SK-N-SH (cell line): ENCODE measurements around the gene ANO3. TPM values are rescaled to one million over a fixed set of nuclear protein-coding genes. Genes with fewer than 3 reads are reported as not detected.

Experiments
- CTCF ChIA-PET: fragments of 300-600, 350-600 bp; formaldehyde crosslinking; extraction: SDS; loops from one replicate; lab custom pipeline; 2021; lab: Yijun Ruan, JAX
- POLR2A ChIA-PET: fragments of 350-600 bp; sonication (Branson Sonifier 250); formaldehyde crosslinking; extraction: SDS; loops from one replicate; lab custom pipeline; 2020; ENCODE audit warnings: antibody characterized with exemption, inconsistent platforms; lab: Yijun Ruan, JAX
- DNase-seq: peaks from one replicate; pipeline ENCODE4 v3.0.0; 2012
- H2AFZ ChIP-seq: fragments of 200-600 bp; sonication (generic); 2 replicates; pipeline ENCODE4 v1.8.1; 2016; ENCODE audit warnings: antibody characterized with exemption, mild to moderate bottlenecking, low read depth
- H3F3A ChIP-seq: fragments of 200-600 bp; sonication (generic); replicated peaks from 2 replicates; pipeline ENCODE3; 2016; ENCODE audit warnings: antibody characterized with exemption, mild to moderate bottlenecking; ENCODE audit not compliant: insufficient read depth
- H3K27ac ChIP-seq, 2 experiments: fragments of 200-500 bp in 1 of 2; fragments of 200-600 bp in 1 of 2; sonication (Bioruptor generic) in 1 of 2; sonication (generic), shearing (Covaris generic) in 1 of 2; 2 replicates each; pipeline versions ENCODE4 v1.5.1 to v1.6.1; 2014 to 2016; ENCODE audit warnings: low read depth in 2 of 2, inconsistent platforms in 1 of 2, low read length in 1 of 2, mild to moderate bottlenecking in 1 of 2, mixed read lengths in 1 of 2
- H3K27me3 ChIP-seq: fragments of 200-600 bp; sonication (generic), shearing (Covaris generic); 2 replicates; pipeline ENCODE4 v1.6.1; 2016; ENCODE audit warnings: mixed run types; ENCODE audit not compliant: insufficient read depth
- H3K36me3 ChIP-seq, 2 experiments: fragments of 200-500 bp in 1 of 2; fragments of 200-600 bp in 1 of 2; sonication (Bioruptor generic) in 1 of 2; sonication (generic) in 1 of 2; replicated peaks in 1 of 2; 2 replicates each; pipeline versions ENCODE3 to v1.5.1; 2014 to 2016; ENCODE audit warnings: low read length in 1 of 2, mild to moderate bottlenecking in 1 of 2; ENCODE audit not compliant: insufficient read depth in 2 of 2, control insufficient read depth in 1 of 2
- H3K4me1 ChIP-seq, 2 experiments: fragments of 200-500 bp in 1 of 2; fragments of 200-600 bp in 1 of 2; sonication (Bioruptor generic) in 1 of 2; sonication (generic), shearing (Covaris generic) in 1 of 2; 2 replicates each; pipeline versions ENCODE4 v1.5.1 to v1.6.1; 2014 to 2016; ENCODE audit warnings: low read depth in 1 of 2, low read length in 1 of 2, mixed run types in 1 of 2; ENCODE audit not compliant: insufficient read depth in 2 of 2, control insufficient read depth in 1 of 2
- H3K4me2 ChIP-seq: fragments of 200-600 bp; sonication (generic), shearing (Covaris generic); 2 replicates; pipeline ENCODE4 v1.6.1; 2017; ENCODE audit warnings: mixed run types
- H3K4me3 ChIP-seq, 2 experiments: fragments of 200-500 bp in 1 of 2; fragments of 200-600 bp in 1 of 2; sonication (Bioruptor generic) in 1 of 2; sonication (generic), shearing (Covaris generic) in 1 of 2; 2 replicates each; pipeline versions ENCODE4 v1.5.1 to v1.8.1; 2014 to 2016; ENCODE audit warnings: low read depth in 2 of 2, inconsistent platforms in 1 of 2, low read length in 1 of 2, mild to moderate bottlenecking in 1 of 2, mixed read lengths in 1 of 2, moderate library complexity in 1 of 2
- H3K79me2 ChIP-seq: fragments of 200-600 bp; sonication (generic); 2 replicates; pipeline ENCODE4 v1.8.1; 2017; ENCODE audit warnings: mild to moderate bottlenecking; ENCODE audit not compliant: insufficient read depth
- H3K9ac ChIP-seq: fragments of 200-600 bp; sonication (generic); 2 replicates; pipeline ENCODE4 v1.6.1; 2017; ENCODE audit warnings: mixed run types
- H3K9me2 ChIP-seq: fragments of 200-600 bp; sonication (generic); 2 replicates; pipeline ENCODE4 v1.6.1; 2017; ENCODE audit warnings: mixed run types
- H3K9me3 ChIP-seq: fragments of 200-600 bp; sonication (generic); 2 replicates; pipeline ENCODE4 v1.6.1; 2017; ENCODE audit warnings: mixed run types, mild to moderate bottlenecking, moderate library complexity
- H4K20me1 ChIP-seq: fragments of 200-600 bp; sonication (generic); 2 replicates; pipeline ENCODE4 v1.6.1; 2017; ENCODE audit warnings: mild to moderate bottlenecking, mixed run types; ENCODE audit not compliant: insufficient read depth
- ELF1 ChIP-seq: IDR thresholded peaks from 2 replicates; pipeline ENCODE4 v1.4.0; 2012
- EZH2phosphoT487 ChIP-seq: fragments of 200-600 bp; sonication (generic); IDR thresholded peaks from 2 replicates; pipeline ENCODE4 v1.6.1; 2017; ENCODE audit warnings: low read depth, mixed run types, mild to moderate bottlenecking, antibody characterized with exemption, moderate library complexity, borderline replicate concordance
- FOSL2 ChIP-seq: IDR thresholded peaks from 2 replicates; pipeline ENCODE4 v1.4.0; 2012; ENCODE audit warnings: low read depth, mild to moderate bottlenecking, moderate library complexity, borderline replicate concordance
- FOXJ3 ChIP-seq: sonication (generic); formaldehyde crosslinking; IDR thresholded peaks from 2 replicates; pipeline ENCODE4 v1.5.1; 2020; ENCODE audit warnings: mild to moderate bottlenecking, missing genetic modification reagents
- FOXM1 ChIP-seq: IDR thresholded peaks from 2 replicates; pipeline ENCODE4 v1.4.0; 2012; ENCODE audit warnings: low read depth, mild to moderate bottlenecking
- GABPA ChIP-seq: IDR thresholded peaks from 2 replicates; pipeline ENCODE4 v1.4.0; 2012; ENCODE audit warnings: low read depth, mild to moderate bottlenecking
- GATA2 ChIP-seq: sonication (generic); formaldehyde crosslinking; IDR thresholded peaks from 2 replicates; pipeline ENCODE4 v1.5.0; 2020; ENCODE audit warnings: mild to moderate bottlenecking, missing genetic modification reagents
- IRF3 ChIP-seq: fragments of 150-350 bp; IDR thresholded peaks from 2 replicates; pipeline ENCODE4 v1.6.1; 2016; ENCODE audit warnings: mild to moderate bottlenecking, low read depth, low read length
- JUND ChIP-seq: IDR thresholded peaks from 2 replicates; pipeline ENCODE4 v1.4.0; 2012
- MAX ChIP-seq: IDR thresholded peaks from 2 replicates; pipeline ENCODE4 v1.4.0; 2012; ENCODE audit warnings: low read depth
- MEF2A ChIP-seq: IDR thresholded peaks from 2 replicates; pipeline ENCODE4 v1.4.0; 2012; ENCODE audit warnings: low read depth, borderline replicate concordance
- MXI1 ChIP-seq: IDR thresholded peaks from 2 replicates; pipeline ENCODE4 v1.6.1; 2012; ENCODE audit warnings: mild to moderate bottlenecking, low read depth, low read length, improper control_type of control experiment
- NRF1 ChIP-seq: IDR thresholded peaks from 2 replicates; pipeline ENCODE4 v1.6.1; 2012; ENCODE audit warnings: low read depth, mild to moderate bottlenecking, low read length
- PBX3 ChIP-seq: IDR thresholded peaks from 2 replicates; pipeline ENCODE4; 2012
- RFX5 ChIP-seq: IDR thresholded peaks from 2 replicates; pipeline ENCODE4 v1.6.1; 2012; ENCODE audit warnings: mild to moderate bottlenecking, improper control_type of control experiment, low read length
- TCF12 ChIP-seq: IDR thresholded peaks from 2 replicates; pipeline ENCODE4 v1.4.0; 2012
- TEAD4 ChIP-seq: IDR thresholded peaks from 2 replicates; pipeline ENCODE4 v1.4.0; 2012; ENCODE audit warnings: mild to moderate bottlenecking, borderline replicate concordance; ENCODE audit not compliant: insufficient read depth
- WGBS: methylation state at CpG from one replicate; pipeline ENCODE4 v1.1.6; 2017; ENCODE audit warnings: low lambda C conversion rate; 5-methylcytosine and 5-hydroxymethylcytosine counted together
- polyA plus RNA-seq, 3 experiments: library from polyadenylated mRNA; depleted of rRNA; stranded (reverse); fragments of >200 nt; gene quantifications; 2 replicates each; pipeline ENCODE4 v1.2.3, GENCODE V29; 2012
- TF ChIP-seq, protein P1 (sequence below): fragments of 150-350 bp; IDR thresholded peaks from 2 replicates; pipeline ENCODE4 v1.6.1; 2017; ENCODE audit warnings: antibody characterized with exemption, low read length, low read depth, borderline replicate concordance
- TF ChIP-seq, protein P2 (sequence below): IDR thresholded peaks from 2 replicates; pipeline ENCODE4 v1.6.1; 2012; ENCODE audit warnings: mild to moderate bottlenecking, low read depth, low read length, moderate library complexity

Gene ANO3
- polyA plus RNA-seq, 1 of the 3 experiments (the other 2 are of a cell fraction) = 0.13 TPM

GRCh38 chr11:26512196-26512595, 180.3 kb downstream of the ANO3 start:
- no peaks in the 10 kb centered on the region for H3K9me2 ChIP-seq
- H3K9ac ChIP-seq = no peak overlapping the region
- no peak for TF ChIP-seq PBX3
- TF ChIP-seq, all 33 proteins: peak for 0
- DNase-seq = no peak
- ChIA-PET CTCF (interaction anchor here (1.5 kb wide), 1 partner anchor 14 kb away, joined by 3 read pairs; no protein-coding TSS in a partner anchor), POLR2A (no interaction called here)
- H3K79me2 ChIP-seq = no peaks in the 10 kb centered on the region
- 51% methylated on average over 2 of the region's 2 CpGs for WGBS
- H3F3A ChIP-seq = no peaks in the 10 kb centered on the region
- no peak overlapping the region for H3K27ac ChIP-seq
- no peaks in the 10 kb centered on the region for H4K20me1 ChIP-seq
- no peak overlapping the region for H3K4me2 ChIP-seq
- H3K27me3 ChIP-seq = no peaks in the 10 kb centered on the region
- no peaks in the 10 kb centered on the region for H3K36me3 ChIP-seq
- no peaks in the 10 kb centered on the region for H3K9me3 ChIP-seq
- no peak overlapping the region for H2AFZ ChIP-seq
- H3K4me1 ChIP-seq = no peaks in the 10 kb centered on the region
- no peak overlapping the region for H3K4me3 ChIP-seq

GRCh38 chr11:26519469-26519868, 187.5 kb downstream of the ANO3 start:
- TF ChIP-seq, protein P1, sequence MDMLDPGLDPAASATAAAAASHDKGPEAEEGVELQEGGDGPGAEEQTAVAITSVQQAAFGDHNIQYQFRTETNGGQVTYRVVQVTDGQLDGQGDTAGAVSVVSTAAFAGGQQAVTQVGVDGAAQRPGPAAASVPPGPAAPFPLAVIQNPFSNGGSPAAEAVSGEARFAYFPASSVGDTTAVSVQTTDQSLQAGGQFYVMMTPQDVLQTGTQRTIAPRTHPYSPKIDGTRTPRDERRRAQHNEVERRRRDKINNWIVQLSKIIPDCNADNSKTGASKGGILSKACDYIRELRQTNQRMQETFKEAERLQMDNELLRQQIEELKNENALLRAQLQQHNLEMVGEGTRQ = no peak
- TF ChIP-seq, protein P2, sequence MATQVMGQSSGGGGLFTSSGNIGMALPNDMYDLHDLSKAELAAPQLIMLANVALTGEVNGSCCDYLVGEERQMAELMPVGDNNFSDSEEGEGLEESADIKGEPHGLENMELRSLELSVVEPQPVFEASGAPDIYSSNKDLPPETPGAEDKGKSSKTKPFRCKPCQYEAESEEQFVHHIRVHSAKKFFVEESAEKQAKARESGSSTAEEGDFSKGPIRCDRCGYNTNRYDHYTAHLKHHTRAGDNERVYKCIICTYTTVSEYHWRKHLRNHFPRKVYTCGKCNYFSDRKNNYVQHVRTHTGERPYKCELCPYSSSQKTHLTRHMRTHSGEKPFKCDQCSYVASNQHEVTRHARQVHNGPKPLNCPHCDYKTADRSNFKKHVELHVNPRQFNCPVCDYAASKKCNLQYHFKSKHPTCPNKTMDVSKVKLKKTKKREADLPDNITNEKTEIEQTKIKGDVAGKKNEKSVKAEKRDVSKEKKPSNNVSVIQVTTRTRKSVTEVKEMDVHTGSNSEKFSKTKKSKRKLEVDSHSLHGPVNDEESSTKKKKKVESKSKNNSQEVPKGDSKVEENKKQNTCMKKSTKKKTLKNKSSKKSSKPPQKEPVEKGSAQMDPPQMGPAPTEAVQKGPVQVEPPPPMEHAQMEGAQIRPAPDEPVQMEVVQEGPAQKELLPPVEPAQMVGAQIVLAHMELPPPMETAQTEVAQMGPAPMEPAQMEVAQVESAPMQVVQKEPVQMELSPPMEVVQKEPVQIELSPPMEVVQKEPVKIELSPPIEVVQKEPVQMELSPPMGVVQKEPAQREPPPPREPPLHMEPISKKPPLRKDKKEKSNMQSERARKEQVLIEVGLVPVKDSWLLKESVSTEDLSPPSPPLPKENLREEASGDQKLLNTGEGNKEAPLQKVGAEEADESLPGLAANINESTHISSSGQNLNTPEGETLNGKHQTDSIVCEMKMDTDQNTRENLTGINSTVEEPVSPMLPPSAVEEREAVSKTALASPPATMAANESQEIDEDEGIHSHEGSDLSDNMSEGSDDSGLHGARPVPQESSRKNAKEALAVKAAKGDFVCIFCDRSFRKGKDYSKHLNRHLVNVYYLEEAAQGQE = no peak
- no peak for TF ChIP-seq GABPA
- no peak for TF ChIP-seq FOSL2
- no peak for TF ChIP-seq TCF12
- no peak for TF ChIP-seq MEF2A
- TF ChIP-seq NRF1 = no peak
- no peak for TF ChIP-seq IRF3
- TF ChIP-seq FOXJ3 (CRISPR knock-in tag) = no peak
- no peak for TF ChIP-seq MAX
- TF ChIP-seq TEAD4 = no peak
- no peak for TF ChIP-seq EZH2phosphoT487
- no peak for TF ChIP-seq FOXM1
- no peak for TF ChIP-seq JUND
- TF ChIP-seq GATA2 (CRISPR knock-in tag) = no peak
- no peak for TF ChIP-seq RFX5
- no peak for TF ChIP-seq ELF1
- TF ChIP-seq MXI1 = no peak
- Histone ChIP-seq H3K4me2 (no peak overlapping the region), H3K4me3 (no peak overlapping the region)

More at GRCh38 chr11:26519469-26519868, 187.5 kb downstream of the ANO3 start:
- Histone ChIP-seq H3K9ac (no peak overlapping the region), H3K9me2 (no peaks in the 10 kb centered on the region), H3F3A (no peaks in the 10 kb centered on the region), H3K4me1 (no peaks in the 10 kb centered on the region), H4K20me1 (no peaks in the 10 kb centered on the region), H3K36me3 (no peaks in the 10 kb centered on the region), H2AFZ (no peak overlapping the region), H3K9me3 (no peaks in the 10 kb centered on the region), H3K79me2 (no peaks in the 10 kb centered on the region), H3K27me3 (no peaks in the 10 kb centered on the region), H3K27ac (no peak overlapping the region)
- POLR2A ChIA-PET = no interaction called here
- CTCF ChIA-PET = interaction anchor here (1.1 kb wide), 1 partner anchor 32 kb away, joined by 3 read pairs; no protein-coding TSS in a partner anchor
- 74% methylated on average over 2 of the region's 2 CpGs for WGBS
- DNase-seq = no peak
